SU-DHL-6 (cell line): ENCODE measurements around the gene NCKIPSD.

Source experiments
- EZH2phosphoT487 ChIP-seq: fragments of 200-600 bp; sonication (generic), shearing (Covaris generic); conservative IDR thresholded peaks from 2 replicates; pipeline ENCODE4 v1.6.1; 2018; ENCODE audit warnings: mild to moderate bottlenecking, antibody characterized with exemption, low read length, moderate library complexity, mixed read lengths
- TF ChIP-seq, protein P1 (sequence below): fragments of 200-600 bp; sonication (generic); IDR thresholded peaks from one replicate; pipeline ENCODE4 v1.5.1; 2017; ENCODE audit warnings: antibody characterized with exemption, mild to moderate bottlenecking, low read length, moderate library complexity; ENCODE audit not compliant: insufficient read depth, poor library complexity, severe bottlenecking

DNA sequence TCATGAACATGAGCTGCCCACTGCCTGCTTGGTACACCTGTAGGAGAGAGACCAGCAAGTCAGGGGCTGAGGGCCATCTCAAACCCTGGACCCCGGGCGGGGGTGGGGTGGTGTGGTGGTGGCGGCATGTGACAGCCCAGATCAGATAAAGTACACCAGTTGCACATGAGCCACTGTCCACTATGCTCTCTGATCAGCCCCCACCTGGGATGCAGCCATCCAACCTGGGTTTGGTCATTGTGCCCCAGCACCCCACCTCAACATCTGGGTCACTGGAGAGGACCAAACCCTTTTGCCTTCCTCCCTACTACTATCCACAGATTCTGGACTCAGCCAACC is 3.0 kb upstream of the NCKIPSD start:
- TF ChIP-seq, protein P1, sequence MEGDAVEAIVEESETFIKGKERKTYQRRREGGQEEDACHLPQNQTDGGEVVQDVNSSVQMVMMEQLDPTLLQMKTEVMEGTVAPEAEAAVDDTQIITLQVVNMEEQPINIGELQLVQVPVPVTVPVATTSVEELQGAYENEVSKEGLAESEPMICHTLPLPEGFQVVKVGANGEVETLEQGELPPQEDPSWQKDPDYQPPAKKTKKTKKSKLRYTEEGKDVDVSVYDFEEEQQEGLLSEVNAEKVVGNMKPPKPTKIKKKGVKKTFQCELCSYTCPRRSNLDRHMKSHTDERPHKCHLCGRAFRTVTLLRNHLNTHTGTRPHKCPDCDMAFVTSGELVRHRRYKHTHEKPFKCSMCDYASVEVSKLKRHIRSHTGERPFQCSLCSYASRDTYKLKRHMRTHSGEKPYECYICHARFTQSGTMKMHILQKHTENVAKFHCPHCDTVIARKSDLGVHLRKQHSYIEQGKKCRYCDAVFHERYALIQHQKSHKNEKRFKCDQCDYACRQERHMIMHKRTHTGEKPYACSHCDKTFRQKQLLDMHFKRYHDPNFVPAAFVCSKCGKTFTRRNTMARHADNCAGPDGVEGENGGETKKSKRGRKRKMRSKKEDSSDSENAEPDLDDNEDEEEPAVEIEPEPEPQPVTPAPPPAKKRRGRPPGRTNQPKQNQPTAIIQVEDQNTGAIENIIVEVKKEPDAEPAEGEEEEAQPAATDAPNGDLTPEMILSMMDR, result no peak
- TF ChIP-seq EZH2phosphoT487, result no peak
